OCI-LY7 (cell line): ENCODE data around the gene RPS17. TPM values are rescaled to one million over a fixed set of nuclear protein-coding genes. Genes with fewer than 3 reads are reported as not detected.

ENCODE experiments used
- Bru-seq: library from RNA; stranded (reverse); fragments of 400-500 nt; gene quantifications from one replicate; lab custom pipeline; 2021; lab: Mats Ljungman, UMichigan
- BruChase-seq, 2 experiments: library from RNA; stranded (reverse); fragments of 400-500 nt; gene quantifications; one replicate each; lab custom pipeline; 2021; lab: Mats Ljungman, UMichigan
- BruUV-seq: library from RNA; stranded (reverse); fragments of 400-500 nt; replicated peaks from 2 replicates; lab custom pipeline; 2021; lab: Mats Ljungman, UMichigan
- CTCF ChIA-PET: fragments of 300-600 bp; sonication (Branson Sonifier 250); formaldehyde crosslinking; loops from one replicate; lab custom pipeline; 2022; ENCODE audit warnings: antibody characterized with exemption; ENCODE audit not compliant: unreplicated experiment; lab: Charles Lee
- POLR2A ChIA-PET: fragments of 300-600 bp; sonication (Branson Sonifier 250); formaldehyde crosslinking; loops from one replicate; lab custom pipeline; 2022; ENCODE audit warnings: antibody characterized with exemption; lab: Charles Lee
- DNase-seq: peaks from one replicate; pipeline ENCODE4 v3.0.0-alpha.2; 2015; ENCODE audit warnings: low spot score
- H2AFZ ChIP-seq: fragments of 200-600 bp; sonication (generic), shearing (Covaris generic); 2 replicates; pipeline ENCODE4 v1.6.1; 2014; ENCODE audit warnings: mild to moderate bottlenecking, antibody characterized with exemption, low read length, moderate library complexity
- H3K27ac ChIP-seq: fragments of 200-600 bp; sonication (generic); 2 replicates; pipeline ENCODE4 v1.5.1; 2014; ENCODE audit warnings: mixed run types, low read depth, mild to moderate bottlenecking, moderate library complexity, low read length, inconsistent platforms; ENCODE audit not compliant: poor library complexity, severe bottlenecking
- H3K36me3 ChIP-seq: fragments of 200-600 bp; sonication (generic); 2 replicates; pipeline ENCODE4 v1.6.1; 2014; ENCODE audit warnings: mild to moderate bottlenecking, antibody characterized with exemption, low read length, moderate library complexity, mixed read lengths; ENCODE audit not compliant: insufficient read depth
- H3K4me1 ChIP-seq: fragments of 200-600 bp; sonication (generic); 2 replicates; pipeline ENCODE4 v1.5.1; 2014; ENCODE audit warnings: mild to moderate bottlenecking, low read length; ENCODE audit not compliant: insufficient read depth, poor library complexity, severe bottlenecking
- H3K4me2 ChIP-seq: fragments of 200-600 bp; sonication (generic); 2 replicates; pipeline ENCODE4 v1.6.1; 2014; ENCODE audit warnings: mild to moderate bottlenecking, low read length
- H3K4me3 ChIP-seq: fragments of 200-600 bp; sonication (generic); 2 replicates; pipeline ENCODE4 v1.5.1; 2014; ENCODE audit warnings: mild to moderate bottlenecking, low read depth, low read length; ENCODE audit not compliant: poor library complexity, severe bottlenecking
- H3K79me2 ChIP-seq: fragments of 200-600 bp; sonication (generic); 2 replicates; pipeline ENCODE4 v1.6.1; 2016; ENCODE audit warnings: low read depth, mild to moderate bottlenecking, low read length, moderate library complexity, mixed read lengths; ENCODE audit not compliant: insufficient read depth
- H3K9me2 ChIP-seq: fragments of 200-600 bp; sonication (generic); 2 replicates; pipeline ENCODE4 v1.6.1; 2016; ENCODE audit warnings: mild to moderate bottlenecking, low read length, mixed read lengths; ENCODE audit not compliant: insufficient read depth
- H3K9me3 ChIP-seq: fragments of 200-600 bp; sonication (generic); 2 replicates; pipeline ENCODE4 v1.6.1; 2014; ENCODE audit warnings: mild to moderate bottlenecking, mixed run types, low read length, mixed read lengths
- H4K20me1 ChIP-seq: fragments of 200-600 bp; sonication (generic); 2 replicates; pipeline ENCODE4 v1.6.1; 2014; ENCODE audit warnings: mild to moderate bottlenecking, antibody characterized with exemption, low read length, moderate library complexity, mixed read lengths; ENCODE audit not compliant: insufficient read depth
- CTCF ChIP-seq: fragments of 200-600 bp; sonication (generic); conservative IDR thresholded peaks from 2 replicates; pipeline ENCODE4 v1.5.1; 2014; ENCODE audit warnings: mild to moderate bottlenecking, antibody characterized with exemption, low read length, moderate library complexity, mixed read lengths
- EZH2phosphoT487 ChIP-seq: fragments of 200-600 bp; sonication (generic); IDR thresholded peaks from 2 replicates; pipeline ENCODE4 v1.6.1; 2018; ENCODE audit warnings: low read depth, borderline replicate concordance, mild to moderate bottlenecking, mixed run types, antibody characterized with exemption, low read length, moderate library complexity, mixed read lengths
- intact Hi-C: fragments of 100-400 bp; cut with micrococcal nuclease; formaldehyde crosslinking; loops from one replicate; pipeline ENCODE4 v1.10.0; 2022; ENCODE audit not compliant: unreplicated experiment
- long read RNA-seq: library from polyadenylated mRNA; stranded (forward); transcript quantifications from one replicate; pipeline ENCODE4 v2.0.0, GENCODE V29; 2022
- total RNA-seq, 2 experiments: library from RNA; depleted of rRNA in 1 of 2; stranded (reverse); fragments of >200 nt in 1 of 2; shearing (Covaris generic) in 1 of 2; gene quantifications; 2 replicates each; pipeline ENCODE4 v1.2.3, GENCODE V29; 2014 to 2022

RPS17 gene
- total RNA-seq (2014; rRNA removed; shearing (Covaris generic)) (3,737 and 4,080 TPM in 2 replicates), total RNA-seq (2022) (2,562 and 2,567 TPM in 2 replicates), Bru-seq, nascent RNA (percentile 99 among the genes with signal in this experiment), BruChase-seq, experiment 1, labeled RNA remaining after a 6-hour chase (percentile 99 among the genes with signal in this experiment), BruChase-seq, experiment 2, labeled RNA remaining after a 2-hour chase (percentile 97 among the genes with signal in this experiment)
- long read RNA-seq, transcript RPS17-210 (5 exons, 488 nt), result major isoform, 323 of 328 reads
- long read RNA-seq, partial matches to known transcripts, result 1 of 328 reads
- long read RNA-seq, other reads (novel, unspliced or antisense), result 1 of 328 reads

DNA sequence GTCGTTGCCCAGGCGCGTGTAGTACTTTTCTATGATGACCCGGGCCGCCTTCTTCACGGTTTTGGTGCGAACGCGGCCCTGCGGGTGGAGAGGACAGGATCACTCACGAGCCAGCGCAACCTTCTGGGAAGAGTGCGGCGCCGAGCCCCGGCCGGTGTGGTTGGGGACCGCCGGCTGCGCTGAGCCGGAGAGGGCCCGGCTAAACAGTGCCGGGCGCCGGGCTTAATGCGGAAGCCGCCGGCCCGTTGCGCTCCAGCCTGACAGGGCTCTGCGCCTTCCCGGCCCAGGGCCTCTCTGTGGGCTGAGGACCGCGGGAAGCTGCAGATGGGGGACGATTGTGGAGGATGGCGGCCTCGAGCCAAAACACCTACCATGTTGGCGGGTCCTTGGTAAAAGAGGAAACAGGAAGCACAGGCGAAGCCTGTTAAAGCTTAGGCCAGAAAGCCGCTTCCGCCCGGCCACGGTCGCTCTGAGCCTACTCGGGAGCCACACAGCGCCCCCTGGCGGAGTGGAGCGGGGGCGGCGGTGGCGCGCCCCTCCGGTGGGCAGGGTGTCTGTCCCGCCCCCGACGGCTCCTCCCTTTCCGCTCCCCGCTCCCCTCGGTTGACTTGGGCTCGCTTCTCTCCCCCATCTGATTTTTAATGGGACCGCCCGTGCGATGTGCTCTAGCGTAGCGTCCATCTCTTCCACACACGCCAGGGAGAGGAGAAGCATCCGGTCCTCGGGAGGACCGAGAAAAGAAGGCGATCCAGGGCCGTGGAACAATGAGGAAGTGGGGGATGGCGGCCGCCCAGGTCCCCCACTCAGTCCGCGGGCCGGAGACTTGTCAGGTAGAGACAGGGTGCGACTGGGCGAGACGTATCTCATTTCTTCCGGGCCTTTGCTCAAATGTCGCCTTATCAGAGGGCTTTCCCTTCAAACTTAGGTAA lies at the start of gene RPS17:
Gene RPS17, minus strand, starts transcription at position 403 of the 929 bp plus-strand sequence. Its CDS starts 29 bp downstream, at position 374.
- H3K9me3 ChIP-seq, result no peaks in the 10 kb centered on the region
- H3K4me2 ChIP-seq, result peak within 1 kb of the TSS; percentile 96
- H3K36me3 ChIP-seq, result peaks cover 48% of the 10 kb centered on the region
- peaks cover 29% of the 10 kb centered on the region for H3K4me1 ChIP-seq
- no peaks in the 10 kb centered on the region for H3K9me2 ChIP-seq
- peak within 1 kb of the TSS; percentile 66 for H3K27ac ChIP-seq
- peaks cover 45% of the 10 kb centered on the region for H3K79me2 ChIP-seq
- peak; percentile 96 for DNase-seq
- peak within 1 kb of the TSS; percentile 78 for H3K4me3 ChIP-seq
- ChIA-PET CTCF (interaction anchor here (1.6 kb wide), 1 partner anchor 9 kb away, joined by 5 read pairs; no protein-coding TSS in a partner anchor), POLR2A (interaction anchor here (0.6 to 2.3 kb wide), 6 partner anchors 10 to 406 kb away, joined by 3 to 11 read pairs (median 3); no protein-coding TSS in a partner anchor)
- H2AFZ ChIP-seq, result peak within 1 kb of the TSS; percentile 97
- intact Hi-C loops, result loop anchor here (1.0 to 10.0 kb wide), 3 partner anchors 212 to 304 kb away; no protein-coding TSS in a partner anchor
- H4K20me1 ChIP-seq, result peaks cover 24% of the 10 kb centered on the region
- TF ChIP-seq CTCF, result peak; percentile 90
- no peak for TF ChIP-seq EZH2phosphoT487
- no TSS peak for BruUV-seq

DNA sequence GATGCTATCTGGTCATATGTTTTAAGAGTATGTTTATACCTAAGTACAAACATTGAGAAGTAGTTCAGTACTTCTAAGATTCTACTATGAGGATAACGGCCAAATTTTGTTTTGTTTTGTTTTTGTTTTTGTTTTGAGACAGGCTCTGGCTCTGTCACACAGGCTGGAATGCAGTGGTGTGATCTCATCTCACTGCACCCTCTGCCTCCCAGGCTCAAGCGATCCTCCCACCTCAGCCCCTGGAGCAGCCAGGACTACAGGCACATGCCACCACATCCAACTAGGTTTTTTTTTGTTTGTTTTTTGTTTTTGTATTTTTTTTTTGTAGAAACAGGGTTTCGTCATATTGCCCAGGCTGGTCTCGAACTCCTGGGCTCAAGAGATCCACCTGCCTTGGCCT lies 47.5 kb upstream of the RPS17 start:
- intact Hi-C loops, result no loop called here
- H3K27ac ChIP-seq, result no peak overlapping the region
- TF ChIP-seq EZH2phosphoT487 (no peak), CTCF (no peak)
- H3K4me2 ChIP-seq, result no peak overlapping the region
- no peaks in the 10 kb centered on the region for H3K9me3 ChIP-seq
- ChIA-PET CTCF (no interaction called here), POLR2A (no interaction called here)
- no peaks in the 10 kb centered on the region for H4K20me1 ChIP-seq
- no TSS peak for BruUV-seq
- no peaks in the 10 kb centered on the region for H3K4me1 ChIP-seq
- H3K36me3 ChIP-seq, result no peaks in the 10 kb centered on the region
- no peak for DNase-seq
- no peaks in the 10 kb centered on the region for H3K9me2 ChIP-seq
- H3K4me3 ChIP-seq, result no peak overlapping the region
- no peak overlapping the region for H2AFZ ChIP-seq
- H3K79me2 ChIP-seq, result no peaks in the 10 kb centered on the region
